Measurements from ENCODE around the gene HTR2A. TPM values are rescaled to one million over a fixed set of nuclear protein-coding genes. Genes with fewer than 3 reads are reported as not detected.

HTR2A gene
- total RNA-seq, 1 donor from 2014 or later, result not detected

- Histone ChIP-seq H3K27me3 (ENCODE audit: insufficient read depth, low read length) (peaks cover 3% of the 10 kb centered on the region), H3K27ac (ENCODE audit: low read depth, low read length) (no peak overlapping the region), H3K79me2 (ENCODE audit: insufficient read depth, low read length) (no peaks in the 10 kb centered on the region), H3K4me2 (ENCODE audit: low read length) (no peak overlapping the region), H3K36me3 (ENCODE audit: insufficient read depth, low read length) (no peaks in the 10 kb centered on the region), H3K4me3 (ENCODE audit: insufficient read depth, low read depth, low read length) (no peak overlapping the region), H3K9me3 (ENCODE audit: insufficient read depth, low read depth, low read length) (no peaks in the 10 kb centered on the region), H2AFZ (ENCODE audit: low read depth, low read length) (no peak overlapping the region), H3K4me1 (ENCODE audit: insufficient read depth, low read length) (no peaks in the 10 kb centered on the region), H4K20me1 (ENCODE audit: insufficient read depth, low read length) (no peaks in the 10 kb centered on the region), H3K9ac (ENCODE audit: low read length) (no peak overlapping the region)
- H3K27me3 Mint-ChIP-seq (ENCODE audit: low read depth, unreplicated experiment), result no peaks in the 10 kb centered on the region
- H3K27ac Mint-ChIP-seq (ENCODE audit: unreplicated experiment), result no peak overlapping the region
- no peak overlapping the region for H3K4me3 Mint-ChIP-seq (ENCODE audit: unreplicated experiment)
- DNase-seq (ENCODE audit: low read depth), result no peak
- H3K9me3 Mint-ChIP-seq (ENCODE audit: unreplicated experiment), result no peaks in the 10 kb centered on the region
- H3K4me1 Mint-ChIP-seq (ENCODE audit: low read depth, unreplicated experiment), result peaks cover 4% of the 10 kb centered on the region
- no peaks in the 10 kb centered on the region for H3K36me3 Mint-ChIP-seq (ENCODE audit: low read depth, unreplicated experiment)
- FAIRE-seq, result no peak
- TF ChIP-seq EZH2 (IDR thresholded peaks at IDR 0.05; ENCODE audit: insufficient read depth, low read length), result no peak
- TF ChIP-seq, protein P1, sequence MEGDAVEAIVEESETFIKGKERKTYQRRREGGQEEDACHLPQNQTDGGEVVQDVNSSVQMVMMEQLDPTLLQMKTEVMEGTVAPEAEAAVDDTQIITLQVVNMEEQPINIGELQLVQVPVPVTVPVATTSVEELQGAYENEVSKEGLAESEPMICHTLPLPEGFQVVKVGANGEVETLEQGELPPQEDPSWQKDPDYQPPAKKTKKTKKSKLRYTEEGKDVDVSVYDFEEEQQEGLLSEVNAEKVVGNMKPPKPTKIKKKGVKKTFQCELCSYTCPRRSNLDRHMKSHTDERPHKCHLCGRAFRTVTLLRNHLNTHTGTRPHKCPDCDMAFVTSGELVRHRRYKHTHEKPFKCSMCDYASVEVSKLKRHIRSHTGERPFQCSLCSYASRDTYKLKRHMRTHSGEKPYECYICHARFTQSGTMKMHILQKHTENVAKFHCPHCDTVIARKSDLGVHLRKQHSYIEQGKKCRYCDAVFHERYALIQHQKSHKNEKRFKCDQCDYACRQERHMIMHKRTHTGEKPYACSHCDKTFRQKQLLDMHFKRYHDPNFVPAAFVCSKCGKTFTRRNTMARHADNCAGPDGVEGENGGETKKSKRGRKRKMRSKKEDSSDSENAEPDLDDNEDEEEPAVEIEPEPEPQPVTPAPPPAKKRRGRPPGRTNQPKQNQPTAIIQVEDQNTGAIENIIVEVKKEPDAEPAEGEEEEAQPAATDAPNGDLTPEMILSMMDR (IDR thresholded peaks at IDR 0.05; ENCODE audit: insufficient read depth, low read depth, low read length), result no peak
Measured at GRCh38 chr13:46874006-46874405, 22.8 kb downstream of the HTR2A start.

GRCh38 chr13:46871557-46871956 lies 25.3 kb downstream of the HTR2A start:
- Histone ChIP-seq H3K79me2 (ENCODE audit: insufficient read depth, low read length) (no peaks in the 10 kb centered on the region), H3K9ac (ENCODE audit: low read length) (no peak overlapping the region), H3K27ac (ENCODE audit: low read depth, low read length) (no peak overlapping the region), H3K4me2 (ENCODE audit: low read length) (no peak overlapping the region), H3K4me1 (ENCODE audit: insufficient read depth, low read length) (no peaks in the 10 kb centered on the region), H3K27me3 (ENCODE audit: insufficient read depth, low read length) (no peaks in the 10 kb centered on the region), H2AFZ (ENCODE audit: low read depth, low read length) (no peak overlapping the region), H3K36me3 (ENCODE audit: insufficient read depth, low read length) (no peaks in the 10 kb centered on the region), H3K9me3 (ENCODE audit: insufficient read depth, low read depth, low read length) (no peaks in the 10 kb centered on the region), H4K20me1 (ENCODE audit: insufficient read depth, low read length) (no peaks in the 10 kb centered on the region), H3K4me3 (ENCODE audit: insufficient read depth, low read depth, low read length) (no peak overlapping the region)
- Mint-ChIP-seq H3K27ac (ENCODE audit: unreplicated experiment) (no peak overlapping the region), H3K4me1 (ENCODE audit: low read depth, unreplicated experiment) (no peaks in the 10 kb centered on the region), H3K9me3 (ENCODE audit: unreplicated experiment) (no peaks in the 10 kb centered on the region), H3K4me3 (ENCODE audit: unreplicated experiment) (no peak overlapping the region), H3K27me3 (ENCODE audit: low read depth, unreplicated experiment) (no peaks in the 10 kb centered on the region), H3K36me3 (ENCODE audit: low read depth, unreplicated experiment) (no peaks in the 10 kb centered on the region)
- no peak for DNase-seq (ENCODE audit: low read depth)
- FAIRE-seq, result no peak
- TF ChIP-seq, protein P1 (IDR thresholded peaks at IDR 0.05; ENCODE audit: insufficient read depth, low read depth, low read length), result no peak
- TF ChIP-seq EZH2 (IDR thresholded peaks at IDR 0.05; ENCODE audit: insufficient read depth, low read length), result no peak

DNA sequence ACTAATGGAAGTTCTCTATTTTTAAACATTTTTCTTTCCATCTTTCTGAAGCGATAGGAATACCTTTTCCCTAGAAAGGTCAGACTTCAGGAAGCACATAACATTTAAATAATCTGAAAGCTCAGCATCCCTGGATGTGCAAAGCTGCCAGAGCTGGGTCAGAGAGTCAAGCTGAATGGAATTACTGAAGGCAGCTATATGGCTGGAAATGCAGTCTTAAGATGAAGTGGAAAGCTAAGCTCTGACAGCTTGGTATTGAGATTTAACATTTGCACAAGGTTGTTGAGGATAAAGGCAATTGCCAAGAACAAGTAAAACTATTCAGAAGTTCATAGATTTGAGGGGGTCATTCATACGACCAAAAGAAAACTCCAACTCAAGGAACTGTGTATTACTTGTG lies 28.8 kb downstream of the HTR2A start:
- FAIRE-seq, result no peak
- Histone ChIP-seq H3K9ac (ENCODE audit: low read length) (no peak overlapping the region), H3K4me3 (ENCODE audit: insufficient read depth, low read depth, low read length) (no peak overlapping the region), H2AFZ (ENCODE audit: low read depth, low read length) (no peak overlapping the region), H4K20me1 (ENCODE audit: insufficient read depth, low read length) (no peaks in the 10 kb centered on the region), H3K4me1 (ENCODE audit: insufficient read depth, low read length) (no peaks in the 10 kb centered on the region), H3K4me2 (ENCODE audit: low read length) (no peak overlapping the region), H3K36me3 (ENCODE audit: insufficient read depth, low read length) (no peaks in the 10 kb centered on the region), H3K9me3 (ENCODE audit: insufficient read depth, low read depth, low read length) (no peaks in the 10 kb centered on the region), H3K27me3 (ENCODE audit: insufficient read depth, low read length) (no peaks in the 10 kb centered on the region), H3K27ac (ENCODE audit: low read depth, low read length) (no peak overlapping the region), H3K79me2 (ENCODE audit: insufficient read depth, low read length) (no peaks in the 10 kb centered on the region)
- no peak overlapping the region for H3K4me3 Mint-ChIP-seq (ENCODE audit: unreplicated experiment)
- no peaks in the 10 kb centered on the region for H3K4me1 Mint-ChIP-seq (ENCODE audit: low read depth, unreplicated experiment)
- H3K36me3 Mint-ChIP-seq (ENCODE audit: low read depth, unreplicated experiment), result no peaks in the 10 kb centered on the region
- no peaks in the 10 kb centered on the region for H3K27me3 Mint-ChIP-seq (ENCODE audit: low read depth, unreplicated experiment)
- DNase-seq (ENCODE audit: low read depth), result no peak
- TF ChIP-seq, protein P1 (IDR thresholded peaks at IDR 0.05; ENCODE audit: insufficient read depth, low read depth, low read length), result no peak
- TF ChIP-seq EZH2 (IDR thresholded peaks at IDR 0.05; ENCODE audit: insufficient read depth, low read length), result no peak
- no peaks in the 10 kb centered on the region for H3K9me3 Mint-ChIP-seq (ENCODE audit: unreplicated experiment)
- H3K27ac Mint-ChIP-seq (ENCODE audit: unreplicated experiment), result no peak overlapping the region
